K562 (cell line): ENCODE measurements around the gene MTHFR. TPM values are rescaled to one million over a fixed set of nuclear protein-coding genes. Genes with fewer than 3 reads are reported as not detected.

Experiments used
- ELF1 ChIP-seq: fragments of 200-800 bp; sonication (Bioruptor generic); IDR thresholded peaks from 2 replicates; pipeline ENCODE4 v1.6.1; 2016; ENCODE audit warnings: missing genetic modification characterization, missing compliant biosample characterization
- HDAC2 ChIP-seq: fragments of 450-650 bp; IDR thresholded peaks from 2 replicates; pipeline ENCODE4 v1.6.1; 2016; ENCODE audit warnings: mild to moderate bottlenecking
- ZBTB40 ChIP-seq, 2 experiments: fragments of 450-650 bp in 1 of 2; sonication (generic) in 1 of 2; formaldehyde crosslinking in 1 of 2; IDR thresholded peaks; 2 replicates each; pipeline versions ENCODE4 v1.7.1 to v1.9.0; 2016 to 2022; ENCODE audit warnings: inconsistent platforms in 1 of 2, mild to moderate bottlenecking in 1 of 2, missing genetic modification reagents in 1 of 2
- ZFP36 ChIP-seq: fragments of 150-350 bp; IDR thresholded peaks from 2 replicates; pipeline ENCODE4 v1.6.1; 2018; ENCODE audit warnings: low read length, low read depth; ENCODE audit not compliant: partially characterized antibody
- ZNF324 ChIP-seq: fragments of 250-450 bp; sonication (Bioruptor Pico); IDR thresholded peaks from 2 replicates; pipeline ENCODE4 v1.4.0; 2020; ENCODE audit warnings: mild to moderate bottlenecking
- polyA plus RNA-seq, 8 experiments: library from polyadenylated mRNA; depleted of rRNA in 4 of 8; stranded (reverse) in 5 of 8; unstranded in 3 of 8; fragments of >200 nt; fragmentation: Nextera tagmentation in 2 of 8; fragmentation: Illumina TruSeq in 1 of 8; extraction: Ambion mirVana in 2 of 8; extraction: Trizol in 1 of 8; gene quantifications; 2 replicates each; pipeline versions ENCODE4 v1.2.1 to v1.2.3, GENCODE V29; 2011 to 2014; ENCODE audit warnings: inconsistent platforms in 1 of 8, missing spikeins in 1 of 8
- total RNA-seq, 7 experiments: library from RNA; depleted of rRNA in 6 of 7; stranded (reverse); fragments of >200 nt in 6 of 7; fragmentation: Illumina TruSeq in 2 of 7; extraction: Trizol in 2 of 7; gene quantifications; 2 replicates each; pipeline versions ENCODE4 v1.2.1 to v1.2.3, GENCODE V29; 2011 to 2021; ENCODE audit warnings: low replicate concordance in 1 of 7

The MTHFR gene
- total and polyA plus RNA-seq, 9 of the 15 experiments (the other 6 are each of a cell fraction or from before 2014, with no cell fraction given): 5.0 to 104 (median 62.6) TPM

GRCh38 chr1:11771481-11772043, 34.2 kb downstream of the MTHFR start (continued):
- no peak for TF ChIP-seq ZBTB40 (IDR thresholded peaks at IDR 0.05)
- no peak for TF ChIP-seq ZBTB40 (CRISPR knock-in tag; IDR thresholded peaks at IDR 0.05)
- TF ChIP-seq HDAC2: 0 out of 2 replicates have a peak, but pooled peaks have one; percentile 29
- TF ChIP-seq ZNF324 (CRISPR knock-in tag): no peak
- TF ChIP-seq ELF1: no peak
- peak; percentile 55 for TF ChIP-seq ZFP36
